Cardiac atrium fibroblast (primary cell): ENCODE data around the gene CSF1R. TPM values are rescaled to one million over a fixed set of nuclear protein-coding genes. Genes with fewer than 3 reads are reported as not detected.

Source experiments
- total RNA-seq: library from RNA; depleted of rRNA; stranded (reverse); fragments of >200 nt; gene quantifications from 2 replicates; pipeline ENCODE4 v1.2.3, GENCODE V29; 2015

CSF1R gene
- total RNA-seq, result not detected in 2 replicates

GRCh38 chr5:150085950-150086715 is at the start of gene CSF1R:
CSF1R (minus strand) TSS chr5:150086554; CDS start chr5:150086427, 127 bp downstream.

Other genes with a start within 250 kb of the CSF1R start
- not detected in 2 replicates for gene PDE6A, start 141.8 kb downstream of the CSF1R start, total RNA-seq
- gene SLC26A2, start 125.8 kb downstream of the CSF1R start, total RNA-seq, result 9.6 and 15.6 TPM in 2 replicates
- 2.9 and 3.4 TPM in 2 replicates for gene TIGD6, start 85.9 kb downstream of the CSF1R start, total RNA-seq
- gene HMGXB3, start 85.8 kb downstream of the CSF1R start, total RNA-seq, result 22.0 and 28.0 TPM in 2 replicates
- 84.3 and 108 TPM in 2 replicates for gene PDGFRB, start 69.3 kb upstream of the CSF1R start, total RNA-seq
- not detected in 2 replicates for gene CDX1, start 80.2 kb upstream of the CSF1R start, total RNA-seq
- gene SLC6A7, start 103.5 kb upstream of the CSF1R start, total RNA-seq, result not detected in 2 replicates
- gene CAMK2A, start 203.2 kb upstream of the CSF1R start, total RNA-seq, result not detected in 2 replicates
- 0.32 and 2.0 TPM in 2 replicates for gene ARSI, start 216.4 kb upstream of the CSF1R start, total RNA-seq